GM12878 (cell line): ENCODE data around the gene LASP1NB.

Experiments
- ATAC-seq: fragments of 200-7000 bp; cut with Tn5 transposase; 3 replicates; pipeline ENCODE4 v1.9.1; 2020; ENCODE audit warnings: mild to moderate bottlenecking, moderate library complexity
- BruUV-seq: library from RNA; stranded (reverse); fragments of 400-500 nt; replicated peaks from 2 replicates; lab custom pipeline; 2021; lab: Mats Ljungman, UMichigan
- CTCF ChIA-PET: fragments of 300-600 bp; sonication (Branson Sonifier 250); formaldehyde crosslinking; extraction: SDS; loops from one replicate; lab custom pipeline; 2021; ENCODE audit warnings: inconsistent platforms; lab: Yijun Ruan, JAX
- POLR2A ChIA-PET: fragments of 350-600 bp; formaldehyde crosslinking; extraction: SDS; loops from one replicate; lab custom pipeline; 2021; ENCODE audit warnings: inconsistent platforms; lab: Charles Lee
- RAD21 ChIA-PET: fragments of 300-600 bp; sonication (Branson Sonifier 250); formaldehyde crosslinking; loops from one replicate; lab custom pipeline; 2023; ENCODE audit warnings: antibody characterized with exemption; ENCODE audit not compliant: unreplicated experiment; lab: Charles Lee
- SMC1A ChIA-PET: fragments of 300-600 bp; sonication (Branson Sonifier 250); formaldehyde crosslinking; loops from one replicate; lab custom pipeline; 2023; ENCODE audit not compliant: unreplicated experiment, uncharacterized antibody; lab: Charles Lee
- DNase-seq: peaks from one replicate; pipeline ENCODE4 v3.0.0-alpha.2; 2011; ENCODE audit warnings: low read depth, low spot score
- FAIRE-seq: peaks from 3 replicates; lab custom pipeline; 2011; peaks lifted over from hg19 to GRCh38; lab: Jason Lieb, UNC
- H2AFZ ChIP-seq: 2 replicates; pipeline ENCODE4 v1.6.0; 2011; ENCODE audit warnings: low read depth, low read length, control low read depth; ENCODE audit not compliant: control insufficient read depth
- H3K27ac ChIP-seq: 2 replicates; pipeline ENCODE4 v1.5.1; 2011; ENCODE audit warnings: control low read depth; ENCODE audit not compliant: control insufficient read depth, insufficient read depth
- H3K27me3 ChIP-seq, 2 experiments: replicated peaks in 1 of 2; 2 replicates each; pipeline versions ENCODE4 v1.6.0 to v1.6.1; 2011; ENCODE audit warnings: low read length in 1 of 2; ENCODE audit not compliant: control insufficient read depth in 2 of 2, insufficient read depth in 2 of 2
- H3K36me3 ChIP-seq, 2 experiments: 2 replicates each; pipeline ENCODE4 v1.5.1; 2011; ENCODE audit warnings: low read length in 1 of 2; ENCODE audit not compliant: control insufficient read depth in 2 of 2, insufficient read depth in 2 of 2
- H3K4me1 ChIP-seq: 2 replicates; pipeline ENCODE4 v1.6.1; 2011; ENCODE audit warnings: mild to moderate bottlenecking, low read length, moderate library complexity, mixed read lengths; ENCODE audit not compliant: control insufficient read depth, insufficient read depth
- H3K4me2 ChIP-seq: 2 replicates; pipeline ENCODE4 v1.6.0; 2011; ENCODE audit warnings: control low read depth; ENCODE audit not compliant: control insufficient read depth, insufficient read depth
- H3K4me3 ChIP-seq: fragments of 200-600 bp; sonication (generic); 2 replicates; pipeline ENCODE4 v1.5.1; 2016
- H3K79me2 ChIP-seq: 2 replicates; pipeline ENCODE4 v1.6.0; 2011; ENCODE audit warnings: low read length; ENCODE audit not compliant: control insufficient read depth, insufficient read depth
- H3K9ac ChIP-seq: 2 replicates; pipeline ENCODE4 v1.8.0; 2011; ENCODE audit warnings: low read length, control low read depth, mixed read lengths; ENCODE audit not compliant: control insufficient read depth, insufficient read depth
- H3K9me3 ChIP-seq: replicated peaks from 3 replicates; pipeline ENCODE4 v1.5.1; 2011; ENCODE audit warnings: mild to moderate bottlenecking, low read length; ENCODE audit not compliant: control insufficient read depth, insufficient read depth
- H4K20me1 ChIP-seq: 2 replicates; pipeline ENCODE4 v1.6.0; 2011; ENCODE audit not compliant: control insufficient read depth, insufficient read depth
- IRF5 ChIP-seq: fragments of 450-650 bp; IDR thresholded peaks from 2 replicates; pipeline ENCODE4 v1.6.1; 2017; ENCODE audit warnings: borderline replicate concordance
- NBN ChIP-seq: fragments of 450-650 bp; IDR thresholded peaks from 2 replicates; pipeline ENCODE4 v1.6.1; 2016
- POU2F2 ChIP-seq: IDR thresholded peaks from 3 replicates; pipeline ENCODE4 v1.6.1; 2011; ENCODE audit warnings: low read depth, mild to moderate bottlenecking, low read length, borderline replicate concordance
- SREBF1 ChIP-seq: IDR thresholded peaks from 2 replicates; pipeline ENCODE4 v1.6.1; 2012; ENCODE audit warnings: mild to moderate bottlenecking, low read length
- TCF3 ChIP-seq: IDR thresholded peaks from 2 replicates; pipeline ENCODE4 v1.6.1; 2012; ENCODE audit warnings: low read depth, mild to moderate bottlenecking, low read length, borderline replicate concordance; ENCODE audit not compliant: insufficient read depth
- USF2 ChIP-seq: IDR thresholded peaks from 2 replicates; pipeline ENCODE4 v1.6.1; 2011; ENCODE audit warnings: low read depth, low read length, improper control_type of control experiment, borderline replicate concordance
- ZNF207 ChIP-seq: fragments of 450-650 bp; IDR thresholded peaks from 2 replicates; pipeline ENCODE4 v1.6.1; 2014; ENCODE audit warnings: antibody characterized with exemption, mild to moderate bottlenecking, borderline replicate concordance
- ZNF217 ChIP-seq: fragments of 450-650 bp; IDR thresholded peaks from 2 replicates; pipeline ENCODE4 v1.6.1; 2017; ENCODE audit warnings: antibody characterized with exemption, mild to moderate bottlenecking
- ZNF24 ChIP-seq: fragments of 450-650 bp; IDR thresholded peaks from 2 replicates; pipeline ENCODE4 v1.6.1; 2017; ENCODE audit warnings: antibody characterized with exemption, mild to moderate bottlenecking
- ZNF687 ChIP-seq: fragments of 450-650 bp; IDR thresholded peaks from 2 replicates; pipeline ENCODE4 v1.6.1; 2017; ENCODE audit warnings: mild to moderate bottlenecking, moderate library complexity
- WGBS: methylation state at CpG from one replicate; pipeline ENCODE4 v1.1.6; 2016; ENCODE audit warnings: low lambda C conversion rate; ENCODE audit not compliant: insufficient replicate concordance, insufficient coverage; ENCODE audit errors: missing lambda C conversion rate; 5-methylcytosine and 5-hydroxymethylcytosine counted together
- in situ Hi-C: fragments of 300-500 bp; cut with MboI; formaldehyde crosslinking; loops from 9 replicates; pipeline ENCODE4 v1.14.3; 2018; ENCODE audit warnings: mixed read lengths
- intact Hi-C: fragments of 100-400 bp; cut with micrococcal nuclease; formaldehyde crosslinking; loops from one replicate; pipeline ENCODE4 v1.14.2; 2022; ENCODE audit not compliant: unreplicated experiment
- TF ChIP-seq, protein P1 (sequence below): fragments of 450-650 bp; IDR thresholded peaks from 2 replicates; pipeline ENCODE4 v1.6.1; 2016; ENCODE audit warnings: mild to moderate bottlenecking, moderate library complexity, borderline replicate concordance

LASP1NB gene

GRCh38 chr17:38908676-38909181 lies 16.7 kb upstream of the LASP1NB start:
- DNase-seq (no peak), FAIRE-seq (no peak), ATAC-seq (peak; percentile 90)
- SMC1A ChIA-PET, result interaction anchor here (0.6 to 1.3 kb wide), 4 partner anchors 9 to 48 kb away, joined by 3 read pairs; no protein-coding TSS in a partner anchor
- Histone ChIP-seq H3K9ac (no peak overlapping the region), H2AFZ (no peak overlapping the region), H3K27ac (no peak overlapping the region; the same call in 1 of the 2 replicates), H3K4me2 (no peak overlapping the region), H3K79me2 (peaks cover 2% of the 10 kb centered on the region), H3K4me3 (no peak overlapping the region), H4K20me1 (no peaks in the 10 kb centered on the region), H3K36me3 (peaks cover 4 to 17% of the 10 kb centered on the region in 2 experiments; a peak in 3 of 4 replicates), H3K4me1 (peaks cover 5% of the 10 kb centered on the region), H3K9me3 (no peaks in the 10 kb centered on the region), H3K27me3 (no peaks in the 10 kb centered on the region)
- 16% methylated on average over 8 of the region's 8 CpGs for WGBS
- intact Hi-C loops (no loop called here), in situ Hi-C loops (no loop called here)
- CTCF ChIA-PET, result no interaction called here
- BruUV-seq, result no TSS peak
- POLR2A ChIA-PET, result interaction anchor here (1.0 to 1.7 kb wide), 2 partner anchors 10 to 37 kb away, joined by 3 to 5 read pairs; no protein-coding TSS in a partner anchor
- RAD21 ChIA-PET, result no interaction called here
- TF ChIP-seq NBN (no peak), ZNF687 (0 out of 2 replicates have a peak, but pooled peaks have one; percentile 27), POU2F2 (no peak), TCF3 (0 out of 2 replicates have a peak, but pooled peaks have one; percentile 57), IRF5 (no peak), ZNF24 (no peak), ZNF207 (no peak), SREBF1 (no peak), ZNF217 (no peak), USF2 (no peak)
- TF ChIP-seq, protein P1, sequence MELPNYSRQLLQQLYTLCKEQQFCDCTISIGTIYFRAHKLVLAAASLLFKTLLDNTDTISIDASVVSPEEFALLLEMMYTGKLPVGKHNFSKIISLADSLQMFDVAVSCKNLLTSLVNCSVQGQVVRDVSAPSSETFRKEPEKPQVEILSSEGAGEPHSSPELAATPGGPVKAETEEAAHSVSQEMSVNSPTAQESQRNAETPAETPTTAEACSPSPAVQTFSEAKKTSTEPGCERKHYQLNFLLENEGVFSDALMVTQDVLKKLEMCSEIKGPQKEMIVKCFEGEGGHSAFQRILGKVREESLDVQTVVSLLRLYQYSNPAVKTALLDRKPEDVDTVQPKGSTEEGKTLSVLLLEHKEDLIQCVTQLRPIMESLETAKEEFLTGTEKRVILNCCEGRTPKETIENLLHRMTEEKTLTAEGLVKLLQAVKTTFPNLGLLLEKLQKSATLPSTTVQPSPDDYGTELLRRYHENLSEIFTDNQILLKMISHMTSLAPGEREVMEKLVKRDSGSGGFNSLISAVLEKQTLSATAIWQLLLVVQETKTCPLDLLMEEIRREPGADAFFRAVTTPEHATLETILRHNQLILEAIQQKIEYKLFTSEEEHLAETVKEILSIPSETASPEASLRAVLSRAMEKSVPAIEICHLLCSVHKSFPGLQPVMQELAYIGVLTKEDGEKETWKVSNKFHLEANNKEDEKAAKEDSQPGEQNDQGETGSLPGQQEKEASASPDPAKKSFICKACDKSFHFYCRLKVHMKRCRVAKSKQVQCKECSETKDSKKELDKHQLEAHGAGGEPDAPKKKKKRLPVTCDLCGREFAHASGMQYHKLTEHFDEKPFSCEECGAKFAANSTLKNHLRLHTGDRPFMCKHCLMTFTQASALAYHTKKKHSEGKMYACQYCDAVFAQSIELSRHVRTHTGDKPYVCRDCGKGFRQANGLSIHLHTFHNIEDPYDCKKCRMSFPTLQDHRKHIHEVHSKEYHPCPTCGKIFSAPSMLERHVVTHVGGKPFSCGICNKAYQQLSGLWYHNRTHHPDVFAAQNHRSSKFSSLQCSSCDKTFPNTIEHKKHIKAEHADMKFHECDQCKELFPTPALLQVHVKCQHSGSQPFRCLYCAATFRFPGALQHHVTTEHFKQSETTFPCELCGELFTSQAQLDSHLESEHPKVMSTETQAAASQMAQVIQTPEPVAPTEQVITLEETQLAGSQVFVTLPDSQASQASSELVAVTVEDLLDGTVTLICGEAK, result no peak
